ENCODE measurements around the gene ESPN. TPM values are rescaled to one million over a fixed set of nuclear protein-coding genes. Genes with fewer than 3 reads are reported as not detected.

ESPN gene
- polyA plus RNA-seq, 1 experiment, result not detected

- no peak overlapping the region for H3K27ac ChIP-seq (ENCODE audit: low read depth, low read length)
- DNase-seq (ENCODE audit: low read depth, low spot score), result no peak
- ChIA-PET POLR2A (no interaction called here), CTCF (interaction anchor here (1.5 to 2.7 kb wide), 4 partner anchors 14 to 162 kb away, joined by 6 to 25 read pairs (median 13); partner anchors contain the start of genes NOL9 and TAS1R1)
- H3K9me3 ChIP-seq (ENCODE audit: control insufficient read depth, insufficient read depth, low read length), result no peaks in the 10 kb centered on the region
- H3K4me3 ChIP-seq (ENCODE audit: low read depth, low read length), result peak overlapping the region; percentile 63
- no peaks in the 10 kb centered on the region for H3K27me3 ChIP-seq (ENCODE audit: control insufficient read depth, insufficient read depth, low read length)
- no peak for TF ChIP-seq CTCF (IDR thresholded peaks at IDR 0.05; ENCODE audit: low read depth, low read length)
Measured at GRCh38 chr1:6484826-6485167, 60.2 kb downstream of the ESPN start.

DNA sequence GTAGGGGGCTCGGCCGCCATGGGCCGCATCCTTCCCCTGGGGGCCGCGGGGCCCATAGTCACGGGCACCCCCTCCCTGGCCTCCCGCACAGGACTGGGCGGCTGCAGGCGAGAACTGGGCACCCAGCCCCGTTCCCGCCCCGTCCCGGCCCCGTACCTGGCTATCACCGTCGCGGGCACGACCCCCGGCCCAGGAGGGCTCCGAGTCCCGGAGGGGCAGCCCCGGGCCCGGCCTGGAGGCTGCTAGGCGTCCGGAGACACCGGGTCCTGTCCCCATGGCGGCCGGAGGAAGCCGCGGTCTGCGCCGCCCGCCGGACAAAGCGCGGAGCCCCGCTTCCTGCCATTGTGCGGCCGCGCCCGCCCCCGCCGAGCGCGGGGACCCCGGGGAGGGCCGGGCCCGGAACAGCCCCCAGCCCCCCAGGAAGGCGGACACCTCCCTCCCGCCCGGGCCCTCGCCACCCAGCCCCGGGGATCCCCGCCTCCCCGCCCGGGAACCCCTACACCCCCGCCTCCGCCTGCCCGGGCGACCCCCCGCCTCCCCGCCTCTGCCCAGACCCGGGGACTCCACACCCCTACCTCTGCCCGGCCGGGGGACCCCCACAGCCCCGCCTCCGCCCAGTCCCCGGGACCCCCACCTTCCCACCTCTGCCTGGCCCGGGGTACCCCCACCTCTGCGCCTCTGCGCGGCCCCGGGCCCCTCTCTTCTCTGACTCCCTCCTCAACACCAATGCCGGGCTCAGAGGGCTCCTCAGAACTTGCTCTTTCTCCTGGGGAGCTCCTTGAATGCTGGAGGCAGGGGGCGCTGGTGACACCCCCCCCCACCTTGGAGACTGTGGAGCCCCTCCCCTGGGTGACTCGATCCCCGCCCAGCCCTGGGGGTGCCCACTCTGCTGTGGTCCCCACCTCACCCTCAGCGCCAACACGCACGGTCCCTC, 60.9 kb downstream of the ESPN start:
- no peaks in the 10 kb centered on the region; the same call in 1 of the 2 replicates for H3K9me3 ChIP-seq (ENCODE audit: control insufficient read depth, insufficient read depth, low read length)
- no peaks in the 10 kb centered on the region for H3K27me3 ChIP-seq (ENCODE audit: control insufficient read depth, insufficient read depth, low read length)
- POLR2A ChIA-PET, result no interaction called here
- CTCF ChIA-PET, result interaction anchor here (0.6 to 3.5 kb wide), 20 partner anchors 8 to 332 kb away, joined by 3 to 25 read pairs (median 5); partner anchors contain the start of genes NOL9 and TAS1R1
- H3K27ac ChIP-seq (ENCODE audit: low read depth, low read length), result no peak overlapping the region
- H3K4me3 ChIP-seq (ENCODE audit: low read depth, low read length), result peak overlapping the region; percentile 63
- peak; percentile 30 for TF ChIP-seq CTCF (IDR thresholded peaks at IDR 0.05; ENCODE audit: low read depth, low read length)
- DNase-seq (ENCODE audit: low read depth, low spot score), result no peak

DNA sequence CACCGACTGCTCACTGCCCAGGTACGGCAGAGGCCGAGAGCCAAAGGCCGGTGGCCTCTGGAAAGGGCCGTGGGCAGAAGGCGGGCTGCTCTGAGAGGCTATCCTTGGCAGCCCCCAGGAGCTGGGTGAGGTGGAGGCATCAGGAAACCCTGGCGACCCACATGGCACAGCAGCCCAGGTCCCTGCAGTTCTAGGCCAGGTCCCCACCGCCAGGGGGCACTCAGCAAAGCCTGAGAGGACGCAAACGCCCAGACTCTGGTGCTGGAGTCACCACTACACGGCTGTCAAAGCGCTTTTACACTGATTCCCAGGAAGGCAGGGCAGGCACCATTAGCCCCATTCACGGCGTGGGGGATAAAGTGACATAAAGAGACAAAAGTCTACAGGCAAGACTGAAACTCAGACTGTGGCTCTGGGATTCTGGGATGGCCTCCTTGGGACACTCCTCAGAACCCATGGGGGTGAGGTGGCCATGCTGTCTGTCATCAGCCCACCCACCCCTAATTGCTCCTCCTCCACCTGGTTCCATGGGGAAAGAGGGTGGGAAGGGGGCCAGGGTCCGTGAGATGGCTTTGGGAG, 61.9 kb downstream of the ESPN start:
- CTCF ChIA-PET, result interaction anchor here (0.6 to 3.5 kb wide), 21 partner anchors 9 to 331 kb away, joined by 3 to 25 read pairs (median 5); partner anchors contain the start of genes NOL9 and TAS1R1
- peak overlapping the region; percentile 21 for H3K27ac ChIP-seq (ENCODE audit: low read depth, low read length)
- peak; percentile 53 for DNase-seq (ENCODE audit: low read depth, low spot score)
- no peaks in the 10 kb centered on the region for H3K27me3 ChIP-seq (ENCODE audit: control insufficient read depth, insufficient read depth, low read length)
- H3K9me3 ChIP-seq (ENCODE audit: control insufficient read depth, insufficient read depth, low read length), result no peaks in the 10 kb centered on the region; the same call in 1 of the 2 replicates
- H3K4me3 ChIP-seq (ENCODE audit: low read depth, low read length), result peak overlapping the region; percentile 7; the same call in 1 of the 2 replicates
- peak; percentile 93 for TF ChIP-seq CTCF (IDR thresholded peaks at IDR 0.05; ENCODE audit: low read depth, low read length)
- POLR2A ChIA-PET, result interaction anchor here (0.6 kb wide), 1 partner anchor 22 kb away, joined by 4 read pairs; no protein-coding TSS in a partner anchor

DNA sequence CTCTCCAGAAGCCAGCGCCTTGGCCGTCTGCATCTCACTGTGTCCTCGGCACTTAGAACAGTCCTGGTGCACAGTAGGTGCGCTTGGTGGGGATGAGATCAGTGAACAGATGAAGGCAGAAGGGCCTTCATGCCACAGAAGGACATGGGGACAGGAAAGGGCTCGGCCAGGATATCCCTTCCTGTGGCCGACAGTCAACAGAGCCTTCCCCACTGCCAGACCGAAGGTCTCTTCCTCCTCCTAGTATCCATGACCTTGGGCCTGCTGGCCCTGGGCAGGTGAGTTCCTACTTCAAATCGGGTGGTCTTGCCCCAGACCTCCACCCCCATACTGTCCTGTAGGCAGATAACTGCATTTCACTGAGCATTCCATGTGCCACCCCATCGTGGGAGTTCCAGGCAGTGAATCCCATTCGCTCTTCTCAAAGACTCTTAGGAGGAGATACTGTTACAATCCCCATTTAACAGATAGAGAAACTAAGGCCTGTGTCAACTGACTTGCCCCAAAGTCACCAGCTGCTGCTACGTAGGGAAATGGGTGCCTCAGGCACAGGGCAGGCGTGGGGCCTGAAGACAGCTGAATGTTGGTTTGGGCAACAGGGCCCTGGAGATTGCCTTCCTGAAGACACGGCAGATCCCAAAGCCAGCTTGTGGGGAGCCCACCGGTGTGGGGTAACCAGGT, 63.4 kb downstream of the ESPN start:
- Histone ChIP-seq H3K27me3 (ENCODE audit: control insufficient read depth, insufficient read depth, low read length) (no peaks in the 10 kb centered on the region), H3K4me3 (ENCODE audit: low read depth, low read length) (no peak overlapping the region), H3K27ac (ENCODE audit: low read depth, low read length) (no peak overlapping the region), H3K9me3 (ENCODE audit: control insufficient read depth, insufficient read depth, low read length) (no peaks in the 10 kb centered on the region; the same call in 1 of the 2 replicates)
- ChIA-PET POLR2A (no interaction called here), CTCF (interaction anchor here (0.6 to 3.5 kb wide), 9 partner anchors 8 to 159 kb away, joined by 3 to 21 read pairs (median 4); partner anchors contain the start of gene NOL9)
- no peak for TF ChIP-seq CTCF (IDR thresholded peaks at IDR 0.05; ENCODE audit: low read depth, low read length)
- no peak for DNase-seq (ENCODE audit: low read depth, low spot score)

All from AG04450 (cell line).